Ishikawa (cell line): ENCODE measurements around the gene PDGFB.

ENCODE experiments used
- CEBPB ChIP-seq: IDR thresholded peaks from 2 replicates; pipeline ENCODE4 v1.6.1; 2012
- CREB1 ChIP-seq: IDR thresholded peaks from 2 replicates; pipeline ENCODE4 v1.6.1; 2012; ENCODE audit warnings: low read depth
- EGR1 ChIP-seq: IDR thresholded peaks from 2 replicates; pipeline ENCODE4 v1.6.1; 2012
- EP300 ChIP-seq: IDR thresholded peaks from 2 replicates; pipeline ENCODE4 v1.6.1; 2012; ENCODE audit warnings: borderline replicate concordance
- FOXM1 ChIP-seq: IDR thresholded peaks from 2 replicates; pipeline ENCODE4 v1.6.1; 2012; ENCODE audit warnings: low read depth, borderline replicate concordance
- NFIC ChIP-seq: IDR thresholded peaks from 2 replicates; pipeline ENCODE4 v1.6.1; 2012
- RAD21 ChIP-seq: IDR thresholded peaks from 2 replicates; pipeline ENCODE4 v1.6.1; 2012; ENCODE audit warnings: low read depth
- REST ChIP-seq: IDR thresholded peaks from 2 replicates; pipeline ENCODE4 v1.6.1; 2012; ENCODE audit warnings: low read depth, mild to moderate bottlenecking
- TAF1 ChIP-seq: IDR thresholded peaks from 2 replicates; pipeline ENCODE4 v1.6.1; 2012; ENCODE audit warnings: low read depth, mild to moderate bottlenecking
- TCF12 ChIP-seq: IDR thresholded peaks from 2 replicates; pipeline ENCODE4 v1.6.1; 2012; ENCODE audit warnings: low read depth
- TEAD4 ChIP-seq: IDR thresholded peaks from 2 replicates; pipeline ENCODE4 v1.6.1; 2012
- YY1 ChIP-seq: IDR thresholded peaks from 2 replicates; pipeline ENCODE4 v1.6.1; 2012; ENCODE audit warnings: low read depth
- ZBTB7A ChIP-seq: IDR thresholded peaks from 2 replicates; pipeline ENCODE4 v1.6.1; 2012; ENCODE audit warnings: low read depth
- TF ChIP-seq, protein P1 (sequence below): IDR thresholded peaks from 2 replicates; pipeline ENCODE4 v1.6.1; 2012
- TF ChIP-seq, protein P2 (sequence below): IDR thresholded peaks from 2 replicates; pipeline ENCODE4 v1.6.1; 2012

The PDGFB gene

DNA sequence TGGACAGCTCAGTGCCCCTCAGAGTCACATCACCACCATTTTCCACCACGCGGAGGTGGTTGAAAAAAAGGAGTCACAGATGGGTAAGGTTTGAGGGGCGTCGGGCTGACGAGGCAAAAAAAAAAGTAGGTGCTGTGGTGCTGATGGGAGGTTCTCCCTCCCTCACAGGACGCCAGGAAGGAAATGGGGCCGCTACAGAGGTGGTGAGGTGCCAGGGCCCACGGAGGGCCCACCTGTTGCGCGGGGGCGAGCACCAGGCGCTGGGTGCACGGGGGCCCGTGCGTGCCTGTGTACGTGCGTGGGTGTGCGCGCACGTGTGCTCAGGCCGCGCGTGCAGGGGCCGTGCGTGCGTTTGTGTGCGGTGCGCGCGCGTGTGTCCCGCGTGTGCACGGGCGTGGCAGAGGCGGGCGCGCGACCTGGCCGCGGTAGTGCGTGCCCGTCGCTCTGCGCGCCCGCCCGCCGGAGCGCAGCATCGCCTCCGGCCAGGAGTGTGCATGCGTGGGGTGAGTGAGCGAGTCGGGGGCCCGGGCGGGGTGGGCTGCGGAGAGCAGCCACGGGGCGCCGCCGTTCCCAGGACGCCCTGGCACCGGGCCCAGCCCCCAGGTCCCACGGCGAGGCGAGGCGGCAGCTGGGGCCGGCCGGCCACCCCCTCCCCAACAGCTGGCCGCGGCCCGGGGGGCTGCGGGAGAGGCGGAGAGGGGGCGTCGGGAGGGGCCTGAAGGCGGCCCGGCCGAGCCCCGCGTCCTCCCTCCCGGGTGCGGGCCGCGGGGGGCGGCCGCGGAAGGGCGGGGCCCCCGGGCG is 2.8 kb downstream of the PDGFB start:
- TF ChIP-seq EGR1 (no peak), YY1 (no peak), NFIC (no peak)

- TF ChIP-seq NFIC = no peak
- TF ChIP-seq TCF12 = no peak
- TF ChIP-seq CREB1 = no peak
- no peak for TF ChIP-seq EGR1
- TF ChIP-seq TAF1 = no peak
- no peak for TF ChIP-seq RAD21
- TF ChIP-seq, protein P1, sequence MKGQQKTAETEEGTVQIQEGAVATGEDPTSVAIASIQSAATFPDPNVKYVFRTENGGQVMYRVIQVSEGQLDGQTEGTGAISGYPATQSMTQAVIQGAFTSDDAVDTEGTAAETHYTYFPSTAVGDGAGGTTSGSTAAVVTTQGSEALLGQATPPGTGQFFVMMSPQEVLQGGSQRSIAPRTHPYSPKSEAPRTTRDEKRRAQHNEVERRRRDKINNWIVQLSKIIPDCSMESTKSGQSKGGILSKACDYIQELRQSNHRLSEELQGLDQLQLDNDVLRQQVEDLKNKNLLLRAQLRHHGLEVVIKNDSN = peak; percentile 92
- TF ChIP-seq CEBPB = no peak
- TF ChIP-seq, protein P2, sequence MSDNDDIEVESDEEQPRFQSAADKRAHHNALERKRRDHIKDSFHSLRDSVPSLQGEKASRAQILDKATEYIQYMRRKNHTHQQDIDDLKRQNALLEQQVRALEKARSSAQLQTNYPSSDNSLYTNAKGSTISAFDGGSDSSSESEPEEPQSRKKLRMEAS = peak; percentile 13; the same call in 1 of the 2 replicates
- no peak for TF ChIP-seq ZBTB7A
- TF ChIP-seq EP300 = no peak
- peak; percentile 57 for TF ChIP-seq REST
- no peak for TF ChIP-seq TEAD4
- TF ChIP-seq FOXM1 = no peak
- no peak for TF ChIP-seq YY1
These were observed 3.7 kb downstream of the PDGFB start for GRCh38 chr22:39240831-39241793.

DNA sequence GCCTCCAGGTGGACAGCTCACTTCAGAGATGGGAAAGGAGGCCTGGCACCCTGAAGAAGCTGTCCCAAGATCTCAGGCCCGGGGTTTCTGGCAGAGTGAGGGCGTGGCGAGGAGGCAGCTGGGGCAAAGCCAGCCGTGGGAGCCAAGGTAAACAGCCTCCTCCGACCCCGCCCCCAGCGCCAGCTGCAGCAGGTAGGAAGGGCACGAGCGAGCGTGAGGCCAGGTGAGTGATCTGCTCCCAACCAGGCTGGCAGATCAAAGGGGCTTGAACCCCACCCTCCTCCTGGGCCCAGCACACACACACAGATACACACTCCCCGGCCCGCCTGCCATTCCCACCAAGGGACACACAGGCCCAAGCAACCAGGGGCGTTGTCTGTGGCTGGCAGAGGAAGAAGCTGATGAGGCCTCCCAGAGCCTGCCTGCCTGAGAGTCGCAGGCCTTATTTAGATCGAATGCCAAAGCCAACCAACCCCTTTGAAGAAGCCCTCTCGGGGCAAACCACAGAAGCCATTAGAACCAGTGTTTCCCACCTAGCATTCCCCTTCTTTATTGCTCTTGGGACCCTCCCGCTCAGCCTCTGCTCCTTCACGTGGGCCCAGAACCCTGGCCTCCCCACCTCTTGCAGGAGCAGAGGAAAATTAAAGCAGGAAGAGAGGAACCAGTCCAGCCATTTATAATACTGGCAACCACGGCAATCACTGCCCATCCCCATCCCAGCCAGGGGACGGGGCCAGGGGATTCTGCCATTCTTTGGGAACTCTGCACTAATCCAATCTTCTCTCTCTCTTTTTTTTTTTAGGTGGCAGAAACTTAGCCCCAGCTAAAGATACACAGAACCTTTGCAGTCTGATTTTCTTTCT is 5.0 kb downstream of the PDGFB start:
- TF ChIP-seq TCF12 = peak; percentile 90
- 0 out of 2 replicates have a peak, but pooled peaks have one; percentile 12 for TF ChIP-seq ZBTB7A
- no peak for TF ChIP-seq CREB1
- peak; percentile 31; the same call in 1 of the 2 replicates for TF ChIP-seq TEAD4
- TF ChIP-seq, protein P1 = no peak
- no peak for TF ChIP-seq EGR1
- TF ChIP-seq RAD21 = peak; percentile 10; the same call in 1 of the 2 replicates
- peak; percentile 97 for TF ChIP-seq NFIC
- TF ChIP-seq EP300 = peak; percentile 61
- TF ChIP-seq, protein P2 = peak; percentile 61; the same call in 1 of the 2 replicates

DNA sequence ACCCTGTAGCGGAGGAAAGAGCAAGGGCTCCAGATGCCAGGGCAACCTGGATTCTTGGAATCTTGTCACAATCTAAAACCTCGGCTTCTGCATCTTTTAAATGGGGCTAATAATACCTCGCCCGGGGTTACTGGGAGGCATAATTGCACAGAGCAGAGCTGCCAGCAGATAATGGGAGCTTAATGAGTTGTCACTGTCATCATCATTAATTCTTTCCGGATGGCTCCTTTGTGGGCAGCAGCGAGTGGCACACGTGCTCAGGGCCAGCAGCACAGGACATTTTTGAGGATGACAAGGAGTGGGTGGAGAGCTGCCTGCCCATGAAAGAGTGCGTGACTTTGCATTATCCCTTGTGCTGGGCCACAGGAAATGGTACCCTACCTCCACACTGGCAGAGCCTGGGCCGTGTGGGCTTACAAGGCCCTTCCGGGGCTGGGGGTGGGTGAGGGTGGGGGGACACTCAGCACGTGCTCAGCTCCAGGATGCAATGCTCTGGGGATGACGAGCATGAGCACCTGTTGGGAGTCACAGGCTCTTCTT is 5.7 kb downstream of the PDGFB start:
- TF ChIP-seq, protein P2 = no peak
- TF ChIP-seq REST = no peak
- no peak for TF ChIP-seq RAD21
- TF ChIP-seq CEBPB = no peak
- no peak for TF ChIP-seq CREB1
- no peak for TF ChIP-seq TCF12
- no peak for TF ChIP-seq ZBTB7A
- TF ChIP-seq NFIC = no peak
- TF ChIP-seq FOXM1 = no peak
- no peak for TF ChIP-seq TEAD4
- no peak for TF ChIP-seq EP300
- TF ChIP-seq, protein P1 = no peak
- no peak for TF ChIP-seq YY1
- no peak for TF ChIP-seq EGR1
- TF ChIP-seq TAF1 = no peak
